ENCODE data around the gene SLC1A2. TPM values are rescaled to one million over a fixed set of nuclear protein-coding genes. Genes with fewer than 3 reads are reported as not detected.

The SLC1A2 gene
- total RNA-seq, 1 experiment from 2014 or later = not detected

DNA sequence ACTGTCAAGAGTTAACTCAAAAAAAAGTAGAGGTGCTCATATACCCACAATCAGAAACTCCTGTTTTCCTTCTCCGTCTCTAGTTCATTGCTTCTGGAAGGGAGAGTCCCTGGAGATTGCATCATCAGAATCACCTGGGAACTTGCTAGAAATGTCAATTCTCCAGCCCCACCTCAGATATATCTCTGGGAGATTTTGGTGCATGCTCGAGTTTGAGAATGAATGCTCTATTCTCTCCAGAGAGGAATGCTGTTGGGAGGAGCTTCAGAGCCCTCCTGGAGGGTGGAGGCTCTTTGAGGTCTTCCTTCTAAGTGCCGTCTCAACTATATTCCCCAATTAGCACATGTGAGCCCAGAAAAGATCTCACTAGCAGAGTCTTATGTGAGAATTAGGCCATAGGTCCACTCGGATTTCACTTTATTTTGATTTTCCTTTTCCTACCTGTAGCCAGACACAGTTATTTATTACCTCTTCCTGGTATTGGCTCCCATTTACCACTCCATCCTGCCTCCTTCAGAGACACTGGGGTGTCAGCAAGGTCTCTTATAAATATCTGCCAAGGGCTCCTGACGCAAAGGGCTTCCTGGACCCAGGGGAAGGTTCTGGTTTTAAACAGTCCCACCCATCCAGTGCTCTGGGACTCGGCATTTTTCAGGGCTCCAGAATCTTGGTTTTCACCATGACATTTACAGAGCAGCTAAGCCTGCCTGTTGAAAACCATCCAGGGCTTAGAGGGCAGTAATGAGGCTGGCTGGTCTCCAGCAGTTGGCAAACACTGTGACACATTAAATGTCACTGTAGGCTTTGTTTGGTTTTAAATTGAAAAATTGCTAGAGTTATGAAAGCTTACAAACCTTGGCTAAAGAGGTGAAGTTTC lies 144.2 kb downstream of the SLC1A2 start:
- DNase-seq (ENCODE audit: low spot score) = peak; percentile 89

DNA sequence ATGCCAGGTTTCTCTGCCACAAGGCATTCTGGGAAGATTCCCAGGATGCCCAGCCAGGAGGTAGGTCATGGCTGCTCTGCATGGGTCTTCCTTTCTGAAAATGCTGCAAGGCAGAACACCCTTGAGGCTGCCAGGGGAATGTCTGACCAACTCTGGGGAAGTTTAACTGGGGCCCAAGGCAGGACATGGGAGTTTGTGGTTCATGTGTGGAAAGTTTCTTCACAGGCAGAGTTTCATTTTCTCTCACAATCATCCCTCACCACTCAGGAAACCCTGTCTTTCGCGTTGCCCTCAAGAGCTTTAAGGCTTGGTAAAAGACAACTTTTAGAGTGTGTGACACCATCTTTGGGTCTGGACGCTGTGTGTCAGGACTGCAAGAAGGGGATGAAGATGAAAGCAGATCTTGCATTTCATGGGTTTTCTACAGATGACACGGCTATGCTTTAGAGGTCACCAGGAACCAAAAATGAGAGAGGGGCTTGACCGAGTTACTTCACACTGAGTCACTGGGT lies 146.9 kb downstream of the SLC1A2 start:
- DNase-seq (ENCODE audit: low spot score) = no peak

DNA sequence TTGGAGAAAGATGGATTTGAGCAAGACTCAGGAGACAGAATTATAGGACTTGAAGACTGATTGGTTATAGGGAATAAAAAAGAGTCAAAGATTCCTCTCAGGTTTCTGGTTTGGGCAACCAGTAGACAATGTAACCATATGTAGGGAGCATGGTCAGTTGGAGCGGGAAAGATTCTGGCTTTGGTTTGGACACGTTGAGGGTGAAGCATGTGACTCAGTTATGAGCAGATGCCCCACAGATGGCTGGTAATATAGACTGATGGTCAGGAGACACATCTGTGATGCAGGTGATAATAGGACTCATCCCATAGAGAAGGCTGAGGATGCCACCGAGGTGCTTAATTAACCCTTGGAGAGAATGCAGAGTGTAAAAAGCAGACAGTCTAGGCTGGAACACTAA lies 148.3 kb downstream of the SLC1A2 start:
- DNase-seq (ENCODE audit: low spot score) = no peak

DNA sequence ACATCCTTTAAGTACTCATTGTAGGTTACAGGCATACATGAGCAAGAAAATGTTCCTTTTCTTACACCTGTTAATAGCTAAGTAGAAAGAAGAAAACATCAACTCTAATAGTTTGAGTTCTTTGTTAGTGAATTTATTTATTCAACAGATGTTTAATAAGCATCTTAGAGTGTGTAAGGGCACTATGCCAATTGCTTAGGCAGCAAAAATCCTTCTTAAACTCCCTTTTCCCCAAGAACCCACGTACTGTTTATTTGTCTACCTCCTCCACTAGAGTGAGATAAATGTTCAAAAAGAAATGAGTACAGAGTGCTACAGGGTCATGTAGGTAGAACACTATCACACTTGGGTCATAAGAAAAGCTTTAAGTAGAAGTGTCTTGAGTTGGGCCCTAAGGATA lies 149.0 kb downstream of the SLC1A2 start:
- no peak for DNase-seq (ENCODE audit: low spot score)

DNA sequence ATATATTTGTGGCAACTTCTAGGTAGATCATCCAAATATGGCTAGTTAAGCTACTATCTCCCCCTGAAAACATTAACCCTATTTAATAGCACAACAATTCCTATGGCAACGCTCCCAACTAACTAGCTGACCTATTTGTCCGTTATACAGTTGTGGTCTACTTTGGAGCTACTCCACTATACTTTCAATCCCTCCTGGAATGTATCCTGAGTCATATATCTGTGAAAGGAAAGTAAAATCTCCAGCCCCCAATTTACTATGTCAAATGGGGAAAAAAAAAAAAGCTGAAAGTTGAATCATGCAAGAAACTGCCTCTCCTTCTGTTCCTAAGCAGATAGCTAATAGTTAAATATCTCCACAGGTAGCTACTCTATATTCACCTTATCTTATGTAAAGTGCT lies 151.9 kb downstream of the SLC1A2 start:
- no peak for DNase-seq (ENCODE audit: low spot score)

DNA sequence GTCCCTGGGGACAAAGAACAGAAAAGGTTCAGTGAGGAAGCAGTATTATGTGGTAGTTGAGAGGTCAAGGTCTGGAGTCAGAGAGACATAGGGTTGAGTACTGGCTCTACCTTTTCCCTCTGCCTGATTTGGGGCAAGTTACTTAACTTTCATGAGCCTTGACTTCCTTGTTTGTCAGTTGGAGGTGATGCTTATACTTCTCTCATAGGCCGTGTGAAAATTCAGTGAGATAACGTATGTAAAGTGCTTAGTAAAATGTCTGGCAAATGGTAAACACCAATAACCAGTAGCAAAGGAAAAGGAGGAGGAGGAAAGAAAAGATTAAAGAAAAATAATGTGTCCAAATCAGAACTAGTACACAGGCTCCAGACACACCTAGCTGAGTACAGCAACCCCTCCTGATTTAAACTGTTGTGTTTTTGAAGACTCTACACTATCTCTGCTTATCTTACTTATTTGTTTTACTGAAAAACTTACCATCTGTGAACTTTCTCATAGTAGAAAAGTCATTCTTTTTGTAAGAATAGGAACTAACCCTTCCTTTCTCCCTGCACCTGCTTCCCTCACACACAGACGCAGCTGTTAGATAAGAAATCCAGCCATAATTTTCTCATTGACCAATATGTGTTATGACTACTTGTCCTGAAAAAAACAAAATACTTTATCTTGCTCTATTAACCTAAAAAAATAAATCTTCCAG lies 153.5 kb downstream of the SLC1A2 start:
- no peak for DNase-seq (ENCODE audit: low spot score)

DNA sequence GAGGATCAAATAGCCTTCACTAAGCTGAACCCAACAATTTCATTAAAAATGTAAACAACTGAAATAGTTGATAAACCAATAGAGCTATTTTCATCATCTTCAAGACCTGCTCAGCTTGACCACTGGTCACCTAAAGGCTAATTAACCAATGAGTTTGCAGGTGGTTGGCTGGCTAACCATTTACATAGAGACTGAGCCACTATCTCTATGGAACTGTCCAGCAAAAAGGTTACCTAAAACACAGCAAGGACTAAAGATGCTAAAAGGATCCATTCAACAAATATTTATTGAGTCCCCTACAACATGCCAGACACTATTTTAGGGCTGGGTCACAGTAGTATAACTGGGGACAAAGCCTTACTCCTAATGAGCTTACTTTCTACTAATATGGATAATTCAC lies 156.6 kb downstream of the SLC1A2 start:
- no peak for DNase-seq (ENCODE audit: low spot score)

DNA sequence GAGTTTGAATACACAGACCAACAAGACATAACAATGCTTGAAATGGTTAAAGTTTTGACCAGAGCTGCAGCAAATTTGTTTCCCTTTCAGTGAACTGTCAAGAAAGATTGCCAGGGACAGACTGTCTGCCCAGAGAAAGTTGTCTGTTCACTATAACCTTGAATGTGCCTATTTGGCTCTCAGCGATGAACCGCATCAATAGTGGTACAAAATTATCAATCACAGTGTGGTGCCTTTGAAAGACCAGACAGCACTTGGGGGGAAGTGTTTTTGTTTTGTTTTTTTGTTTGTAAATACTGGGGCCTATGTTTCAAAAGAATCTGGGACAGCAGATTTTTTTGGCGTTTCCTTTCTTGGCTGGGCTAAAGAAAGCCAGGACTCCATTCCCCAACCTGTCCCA lies 157.3 kb downstream of the SLC1A2 start:
- DNase-seq (ENCODE audit: low spot score) = no peak

DNA sequence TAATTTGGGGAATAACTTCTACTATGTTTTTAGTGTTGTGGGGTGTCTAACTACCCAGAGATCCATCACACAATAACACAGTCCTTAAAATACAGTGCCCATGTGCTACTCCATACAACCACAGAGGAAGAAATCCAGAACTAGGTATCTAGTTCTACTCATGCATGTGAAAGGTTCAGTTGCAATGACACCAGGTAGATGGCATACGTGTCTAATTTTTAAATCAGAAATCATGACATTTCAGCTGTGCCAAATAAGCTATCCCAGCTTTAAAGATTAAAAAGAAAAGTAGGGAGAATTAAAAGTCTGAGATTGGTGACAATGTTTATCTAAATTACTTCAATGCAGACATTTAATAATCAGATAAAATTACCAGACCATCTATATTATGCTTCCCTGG lies 158.2 kb downstream of the SLC1A2 start:
- DNase-seq (ENCODE audit: low spot score) = no peak

DNA sequence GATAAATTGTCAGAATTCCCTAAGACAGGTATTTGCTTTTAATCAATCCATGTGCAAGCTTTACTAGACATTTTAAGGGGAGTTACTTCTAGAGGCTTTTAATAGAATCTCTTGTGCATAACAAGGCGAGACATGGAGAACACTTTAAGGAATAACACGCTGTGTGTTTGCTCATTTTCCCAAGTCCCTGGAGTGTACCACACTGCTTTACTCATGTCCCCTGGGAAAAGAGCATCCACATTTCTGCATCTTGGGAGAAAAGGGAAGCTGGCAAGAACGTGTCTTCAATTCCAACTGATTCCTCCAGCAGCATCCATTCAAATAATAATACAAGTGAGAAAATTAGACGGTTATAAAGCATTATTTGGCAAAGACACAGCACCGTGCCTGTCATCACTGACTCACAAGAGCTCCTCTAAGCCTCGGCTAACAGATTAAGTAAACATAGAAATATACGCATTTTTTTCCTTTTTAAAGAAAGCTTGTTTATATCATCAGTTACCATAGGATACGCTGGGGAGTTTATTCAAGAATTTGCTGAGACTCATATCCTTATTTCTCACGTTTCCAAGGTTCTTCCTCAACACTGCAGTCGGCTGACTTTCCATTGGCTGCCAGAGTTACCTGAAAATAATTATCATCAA lies 158.9 kb downstream of the SLC1A2 start:
- peak; percentile 14 for DNase-seq (ENCODE audit: low spot score)

DNA sequence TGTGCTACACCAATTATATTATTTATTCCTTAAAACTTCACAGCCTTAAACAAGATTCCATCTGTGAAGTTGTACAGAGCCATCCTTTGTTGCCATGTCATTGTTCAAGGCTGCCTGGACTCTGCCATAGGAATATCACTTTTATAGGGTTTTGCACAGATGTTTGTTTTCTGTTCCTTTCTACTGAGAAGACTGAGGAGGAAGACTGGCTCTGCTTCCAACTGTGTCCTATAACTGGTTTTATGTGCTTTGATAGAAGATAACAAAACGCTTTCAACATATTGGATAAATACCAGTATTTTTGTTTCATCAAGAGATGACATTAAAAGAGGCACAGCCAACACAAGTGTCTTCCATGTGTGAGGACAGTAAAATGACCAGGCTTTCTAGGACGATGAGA lies 159.8 kb downstream of the SLC1A2 start:
- DNase-seq (ENCODE audit: low spot score) = no peak

DNA sequence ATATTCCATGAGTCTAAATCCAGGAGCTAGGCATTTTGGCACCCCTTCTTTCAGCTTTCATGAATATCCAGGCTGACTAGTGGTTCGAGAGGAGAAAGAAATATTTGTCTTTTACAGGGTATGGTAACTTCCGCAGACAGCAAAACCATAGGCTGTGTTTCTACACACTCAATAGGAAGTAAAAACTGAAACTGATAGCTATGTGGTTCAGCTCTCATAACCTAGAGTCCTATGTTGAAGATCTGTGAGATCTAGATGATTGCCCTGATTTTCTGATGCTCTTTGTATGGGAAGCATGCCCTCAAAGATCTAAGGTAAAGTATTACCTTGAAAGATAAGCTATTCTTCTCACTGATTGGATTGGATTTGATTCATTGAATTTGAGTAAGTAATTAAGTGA lies 162.1 kb downstream of the SLC1A2 start:
- DNase-seq (ENCODE audit: low spot score) = no peak

DNA sequence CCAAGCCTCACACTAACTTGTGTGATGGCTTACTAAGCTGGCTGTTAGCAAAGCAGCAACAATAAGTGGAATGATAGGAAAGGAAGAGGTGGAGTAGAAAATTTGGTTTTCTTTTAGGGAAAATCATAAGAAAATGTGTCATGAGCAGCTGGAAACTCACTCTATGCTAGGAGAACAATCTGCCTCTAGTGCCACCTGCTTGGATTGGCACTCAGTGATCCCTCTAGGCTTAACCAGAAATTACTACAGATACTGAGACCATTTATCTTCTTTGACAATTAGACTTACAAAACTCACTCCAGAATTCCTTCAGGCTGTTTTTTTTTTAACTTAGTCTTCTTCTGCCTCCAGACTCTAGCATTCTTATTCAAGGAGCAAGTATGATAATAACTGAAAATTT lies 163.1 kb downstream of the SLC1A2 start:
- DNase-seq (ENCODE audit: low spot score) = no peak

DNA sequence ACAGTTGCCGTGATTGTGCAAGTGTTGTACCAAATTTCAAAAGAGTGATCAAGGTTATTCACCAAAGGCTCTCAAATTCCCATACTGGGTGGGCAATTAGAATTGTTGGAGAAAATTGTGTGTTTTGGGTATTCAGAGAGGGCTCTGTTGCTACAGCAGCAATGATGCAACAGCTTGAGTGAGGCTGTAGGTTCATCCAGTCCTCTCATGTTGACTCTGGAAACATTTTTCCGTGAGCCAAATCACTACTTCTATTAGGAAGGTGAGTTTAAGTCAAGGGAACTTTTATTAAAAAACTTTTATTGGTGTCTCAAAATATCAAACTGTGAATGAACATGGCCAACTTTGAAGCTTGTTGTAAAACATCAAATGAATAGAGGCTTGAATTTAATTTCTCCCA lies 163.8 kb downstream of the SLC1A2 start:
- no peak for DNase-seq (ENCODE audit: low spot score)

DNA sequence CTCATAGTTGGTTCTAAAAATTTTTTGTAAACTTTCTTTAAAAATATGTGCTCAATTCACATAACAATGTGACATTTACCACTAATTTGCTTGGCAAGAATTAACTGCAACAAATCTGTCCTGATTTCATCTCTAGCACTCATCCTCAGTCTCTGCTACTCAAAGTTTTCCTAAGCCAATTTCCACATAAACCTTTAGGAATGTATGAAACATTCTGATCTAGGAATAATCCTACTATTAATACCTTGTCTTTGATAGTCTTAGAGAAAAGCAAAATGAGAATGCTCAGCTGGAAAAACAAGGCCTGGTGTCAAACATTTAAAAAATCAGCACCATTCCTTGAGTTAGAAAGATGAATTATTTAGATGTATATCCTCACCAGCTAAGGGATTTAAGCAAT lies 166.1 kb downstream of the SLC1A2 start:
- DNase-seq (ENCODE audit: low spot score) = no peak

DNA sequence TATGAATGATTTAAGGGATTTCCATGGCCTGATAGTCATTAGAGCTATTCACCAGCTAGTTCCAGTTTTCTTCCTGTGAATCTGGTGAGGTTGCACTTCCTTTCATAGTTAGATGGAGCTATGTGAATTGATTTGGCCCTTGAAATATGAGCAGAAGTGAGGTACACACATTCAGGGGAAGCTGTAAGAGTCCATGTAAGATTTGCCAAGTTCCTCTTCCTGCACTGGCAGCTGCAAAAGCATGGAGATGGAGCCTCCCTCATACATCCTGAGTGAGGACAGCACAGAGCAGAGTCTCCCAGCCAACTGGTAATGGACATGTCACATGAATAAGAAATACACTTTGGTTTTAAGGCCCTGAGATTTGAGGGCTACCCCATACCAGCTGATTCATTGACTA lies 168.7 kb downstream of the SLC1A2 start:
- no peak for DNase-seq (ENCODE audit: low spot score)

DNA sequence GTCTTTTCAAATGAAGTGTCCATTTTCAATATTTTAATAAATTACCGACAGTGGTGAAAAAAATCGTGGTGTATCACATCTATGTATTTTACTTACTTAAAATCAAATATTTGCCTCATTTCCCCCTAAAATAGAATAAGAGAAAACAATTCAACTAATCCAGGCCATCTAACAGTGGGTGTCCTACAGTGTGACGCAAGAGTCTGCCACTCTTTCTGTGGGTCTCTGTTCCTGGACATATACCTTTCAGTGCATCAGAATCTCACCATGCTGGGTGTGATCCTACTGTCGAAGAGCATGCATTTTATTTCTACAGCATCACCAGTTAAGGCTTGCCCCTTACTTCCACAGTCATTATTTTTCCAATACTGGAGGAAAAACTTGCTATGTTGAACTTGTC lies 169.2 kb downstream of the SLC1A2 start:
- DNase-seq (ENCODE audit: low spot score) = no peak

DNA sequence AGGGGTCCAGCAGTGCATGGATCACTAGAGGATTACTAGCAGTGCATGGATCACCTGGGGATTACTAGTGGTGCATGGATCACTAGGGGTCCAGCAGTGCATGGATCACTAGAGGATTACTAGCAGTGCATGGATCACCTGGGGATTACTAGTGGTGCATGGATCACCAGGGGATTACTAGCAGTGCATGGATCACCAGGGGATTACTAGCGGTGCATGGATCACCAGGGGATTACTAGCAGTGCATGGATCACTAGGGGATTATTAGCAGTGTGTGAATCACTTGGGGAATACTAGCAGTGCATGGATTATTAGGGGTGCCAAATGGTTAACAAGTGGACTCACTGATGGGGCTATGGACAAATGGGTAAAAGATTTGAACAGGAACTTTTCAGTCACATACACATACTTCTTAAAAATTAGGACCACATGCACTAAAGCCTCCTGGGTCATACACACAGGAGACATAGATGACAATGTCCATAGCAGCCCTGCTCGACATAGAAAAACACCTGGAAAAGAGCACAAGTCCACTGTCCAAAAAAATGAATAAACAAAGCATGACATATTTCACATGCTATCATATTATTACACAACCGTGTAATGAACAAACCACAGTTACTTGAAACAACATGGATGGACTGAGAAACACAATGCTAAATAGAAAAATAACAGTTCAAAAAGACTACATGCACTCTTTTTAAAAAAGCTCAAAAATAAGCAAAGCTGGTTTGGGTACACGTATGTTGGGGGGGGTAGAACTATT lies 170.6 kb downstream of the SLC1A2 start:
- DNase-seq (ENCODE audit: low spot score) = no peak

DNA sequence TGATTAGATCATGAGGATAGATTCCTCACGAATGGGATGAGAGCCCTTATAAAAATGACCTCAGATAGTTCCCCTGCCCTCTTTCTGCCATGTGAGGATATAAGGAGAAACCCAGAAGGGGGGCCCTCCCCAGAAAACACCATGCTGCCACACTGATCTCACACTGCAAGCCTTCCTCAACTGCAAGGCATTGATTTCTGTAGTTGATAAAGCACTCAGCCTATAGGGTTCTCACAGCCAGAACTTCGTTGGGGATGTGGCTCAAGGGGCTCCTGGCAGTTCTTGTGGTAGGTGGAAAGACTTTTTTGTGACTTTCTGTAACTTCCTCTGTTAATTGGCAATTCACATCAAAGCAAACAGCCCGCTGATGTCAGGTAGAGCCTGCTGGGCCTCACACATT lies 171.5 kb downstream of the SLC1A2 start:
- DNase-seq (ENCODE audit: low spot score) = no peak

DNA sequence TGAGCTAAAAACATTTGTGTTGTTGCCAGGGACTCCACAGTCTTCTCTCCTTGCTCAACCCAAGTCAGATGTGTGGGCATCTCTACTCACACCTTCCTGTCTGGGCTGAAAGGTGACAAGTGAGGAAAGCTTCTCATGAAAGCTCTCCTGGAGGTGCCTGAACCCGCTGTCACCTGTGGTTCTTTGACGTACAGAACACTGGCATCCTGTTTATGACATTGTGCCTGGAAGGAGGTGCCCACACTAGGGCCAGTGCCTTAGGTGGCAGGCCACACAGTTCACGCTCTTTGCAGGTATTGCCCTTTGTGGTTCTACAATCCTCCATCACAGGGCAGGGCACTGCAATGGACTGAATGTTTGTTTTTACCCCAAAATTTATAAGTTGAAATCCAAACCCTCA lies 171.9 kb downstream of the SLC1A2 start:
- DNase-seq (ENCODE audit: low spot score) = no peak

DNA sequence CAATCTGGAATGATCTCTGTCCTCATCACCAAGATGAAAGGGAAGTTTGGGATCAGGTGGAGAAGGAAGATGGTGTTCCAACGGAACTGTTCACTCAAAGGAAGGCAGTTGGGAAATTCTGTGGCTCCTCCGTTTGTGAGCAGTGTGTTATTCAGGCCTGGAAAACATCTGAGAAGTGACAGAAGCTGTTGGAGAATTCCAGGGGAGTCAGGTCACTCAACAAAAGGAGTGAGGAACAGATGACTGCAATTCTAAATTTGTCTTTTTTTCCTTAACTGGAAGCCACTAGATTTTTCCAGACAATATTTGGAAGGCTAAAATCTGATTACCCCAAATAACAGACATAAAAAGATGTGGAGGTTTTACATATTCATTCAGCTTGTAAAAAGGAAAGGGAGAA lies 172.6 kb downstream of the SLC1A2 start:
- no peak for DNase-seq (ENCODE audit: low spot score)

DNA sequence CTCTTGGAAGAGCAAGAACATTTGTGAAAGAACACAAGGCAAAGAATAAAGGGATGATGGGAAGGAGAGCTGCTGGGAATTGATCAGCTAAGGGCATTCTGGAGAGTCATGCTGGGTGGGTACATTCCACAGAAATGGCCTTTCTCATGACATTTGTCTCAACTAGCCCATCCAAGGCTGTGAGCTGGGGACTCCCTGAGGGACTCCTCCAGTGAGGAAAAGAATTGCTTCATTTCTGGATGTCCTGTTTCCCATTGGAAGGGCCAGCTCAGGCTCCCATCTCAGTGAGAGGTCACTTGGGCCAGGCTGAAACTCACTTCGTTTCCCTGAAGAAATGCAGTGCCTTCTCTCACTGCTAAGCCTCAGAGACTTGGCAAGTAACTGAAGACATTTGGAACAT lies 173.6 kb downstream of the SLC1A2 start:
- no peak for DNase-seq (ENCODE audit: low spot score)
